ENCODE results near the gene ANKRD16. TPM values are rescaled to one million over a fixed set of nuclear protein-coding genes. Genes with fewer than 3 reads are reported as not detected.

Gene ANKRD16
- total and polyA plus RNA-seq, 7 donors = 1.6 to 11.4 (median 8.6) TPM

- no peak for DNase-seq
- intact Hi-C loops (cut with DNase I) = no loop called here
- no peak for TF ChIP-seq POLR2AphosphoS5 (IDR thresholded peaks at IDR 0.05)
- H3K4me3 ChIP-seq = no peak overlapping the region
- no peaks in the 10 kb centered on the region for H3K9me3 ChIP-seq
- H3K36me3 ChIP-seq = peaks cover 38 to 100% (median 73%) of the 10 kb centered on the region in 4 donors
- no peak overlapping the region for H3K27ac ChIP-seq
- 93 to 94% methylated on average over 5 of the region's 5 CpGs for WGBS, 2 donors
- no peaks in the 10 kb centered on the region for H3K4me1 ChIP-seq
- no peaks in the 10 kb centered on the region for H3K27me3 ChIP-seq
Measured at GRCh38 chr10:5921746-5922145, 32.1 kb upstream of the ANKRD16 start.

- TF ChIP-seq EP300 (IDR thresholded peaks at IDR 0.05) (no peak), POLR2AphosphoS5 (IDR thresholded peaks at IDR 0.05) (no peak), POLR2A (IDR thresholded peaks at IDR 0.05) (no peak), CTCF (IDR thresholded peaks at IDR 0.05) (no peak)
- Histone ChIP-seq H3K27me3 (no peaks in the 10 kb centered on the region), H3K27ac (no peak overlapping the region), H3K4me3 (no peak overlapping the region), H3K4me1 (no peaks in the 10 kb centered on the region), H3K9me3 (no peaks in the 10 kb centered on the region), H3K36me3 (peaks cover 29 to 100% (median 76%) of the 10 kb centered on the region in 4 donors)
- no peak for DNase-seq
- 95 to 97% methylated on average over 7 of the region's 7 CpGs for WGBS, 2 donors
- intact Hi-C loops (cut with DNase I) = no loop called here
Measured at GRCh38 chr10:5919568-5919967, 29.9 kb upstream of the ANKRD16 start.

GRCh38 chr10:5918763-5919162 lies 29.1 kb upstream of the ANKRD16 start:
- no peak for DNase-seq
- TF ChIP-seq EP300 (IDR thresholded peaks at IDR 0.05) = no peak
- TF ChIP-seq CTCF (IDR thresholded peaks at IDR 0.05) = no peak
- TF ChIP-seq POLR2AphosphoS5 (IDR thresholded peaks at IDR 0.05) = no peak
- no peak for TF ChIP-seq POLR2A (IDR thresholded peaks at IDR 0.05)
- peaks cover 26 to 100% (median 75%) of the 10 kb centered on the region in 4 donors for H3K36me3 ChIP-seq
- H3K4me1 ChIP-seq = no peaks in the 10 kb centered on the region
- H3K4me3 ChIP-seq = no peak overlapping the region
- 95 to 97% methylated on average over 4 of the region's 4 CpGs for WGBS, 2 donors
- no peak overlapping the region for H3K27ac ChIP-seq
- H3K9me3 ChIP-seq = no peaks in the 10 kb centered on the region
- no peaks in the 10 kb centered on the region for H3K27me3 ChIP-seq
- intact Hi-C loops (cut with DNase I) = no loop called here

GRCh38 chr10:5917305-5917704 lies 27.6 kb upstream of the ANKRD16 start:
- H3K36me3 ChIP-seq = peaks cover 19 to 100% (median 70%) of the 10 kb centered on the region in 4 donors
- no peak overlapping the region for H3K27ac ChIP-seq
- WGBS, 2 donors = 96 to 98% methylated on average over 13 of the region's 13 CpGs
- H3K9me3 ChIP-seq = no peaks in the 10 kb centered on the region
- DNase-seq = no peak
- intact Hi-C loops (cut with DNase I) = no loop called here
- no peaks in the 10 kb centered on the region for H3K4me1 ChIP-seq
- H3K27me3 ChIP-seq = no peaks in the 10 kb centered on the region
- no peak overlapping the region for H3K4me3 ChIP-seq
- TF ChIP-seq CTCF (IDR thresholded peaks at IDR 0.05) (no peak), POLR2A (IDR thresholded peaks at IDR 0.05) (no peak), POLR2AphosphoS5 (IDR thresholded peaks at IDR 0.05) (no peak), EP300 (IDR thresholded peaks at IDR 0.05) (no peak)

- intact Hi-C loops (cut with DNase I) = no loop called here
- DNase-seq = no peak
- no peak for TF ChIP-seq POLR2AphosphoS5 (IDR thresholded peaks at IDR 0.05)
- no peak for TF ChIP-seq CTCF (IDR thresholded peaks at IDR 0.05)
- no peak for TF ChIP-seq POLR2A (IDR thresholded peaks at IDR 0.05)
- 89 to 95% methylated on average over 14 of the region's 14 CpGs for WGBS, 2 donors
- Histone ChIP-seq H3K9me3 (no peaks in the 10 kb centered on the region), H3K36me3 (peaks cover 26 to 100% (median 70%) of the 10 kb centered on the region in 4 donors), H3K27ac (no peak overlapping the region), H3K4me3 (no peak overlapping the region), H3K27me3 (no peaks in the 10 kb centered on the region), H3K4me1 (no peaks in the 10 kb centered on the region)
Measured at GRCh38 chr10:5915451-5915850, 25.8 kb upstream of the ANKRD16 start.
